GM21576 (cell line): ENCODE results near the gene HS6ST3.

Source experiments
- ATAC-seq: cut with Tn5 transposase; IDR thresholded peaks from one replicate; pipeline ENCODE4 v1.9.1; 2021; ENCODE audit warnings: mild to moderate bottlenecking, moderate library complexity; ENCODE audit not compliant: unreplicated experiment

HS6ST3 gene

GRCh38 chr13:96862999-96863398 lies 773.1 kb downstream of the HS6ST3 start:
- no peak for ATAC-seq

- no peak for ATAC-seq
Measured at GRCh38 chr13:96871469-96871868, 781.6 kb downstream of the HS6ST3 start.

GRCh38 chr13:96880419-96880818 lies 790.5 kb downstream of the HS6ST3 start:
- ATAC-seq, result no peak
